Limb (tissue), 2 donors: Measurements from ENCODE around the gene ZNF428.
"Not testable (repeated sequence)": the region's sequence is repeated elsewhere in the genome, so short reads cannot be mapped to it uniquely, and the experiment has no call there.

Experiments used
- DNase-seq, 2 donors: peaks; one replicate each; pipeline ENCODE4 v3.0.0-alpha.2; 2016; ENCODE audit errors: extremely low spot score in 2 of 2

Gene ZNF428

GRCh38 chr19:43640424-43640757 lies 21.0 kb upstream of the ZNF428 start:
- no peak for DNase-seq

DNA sequence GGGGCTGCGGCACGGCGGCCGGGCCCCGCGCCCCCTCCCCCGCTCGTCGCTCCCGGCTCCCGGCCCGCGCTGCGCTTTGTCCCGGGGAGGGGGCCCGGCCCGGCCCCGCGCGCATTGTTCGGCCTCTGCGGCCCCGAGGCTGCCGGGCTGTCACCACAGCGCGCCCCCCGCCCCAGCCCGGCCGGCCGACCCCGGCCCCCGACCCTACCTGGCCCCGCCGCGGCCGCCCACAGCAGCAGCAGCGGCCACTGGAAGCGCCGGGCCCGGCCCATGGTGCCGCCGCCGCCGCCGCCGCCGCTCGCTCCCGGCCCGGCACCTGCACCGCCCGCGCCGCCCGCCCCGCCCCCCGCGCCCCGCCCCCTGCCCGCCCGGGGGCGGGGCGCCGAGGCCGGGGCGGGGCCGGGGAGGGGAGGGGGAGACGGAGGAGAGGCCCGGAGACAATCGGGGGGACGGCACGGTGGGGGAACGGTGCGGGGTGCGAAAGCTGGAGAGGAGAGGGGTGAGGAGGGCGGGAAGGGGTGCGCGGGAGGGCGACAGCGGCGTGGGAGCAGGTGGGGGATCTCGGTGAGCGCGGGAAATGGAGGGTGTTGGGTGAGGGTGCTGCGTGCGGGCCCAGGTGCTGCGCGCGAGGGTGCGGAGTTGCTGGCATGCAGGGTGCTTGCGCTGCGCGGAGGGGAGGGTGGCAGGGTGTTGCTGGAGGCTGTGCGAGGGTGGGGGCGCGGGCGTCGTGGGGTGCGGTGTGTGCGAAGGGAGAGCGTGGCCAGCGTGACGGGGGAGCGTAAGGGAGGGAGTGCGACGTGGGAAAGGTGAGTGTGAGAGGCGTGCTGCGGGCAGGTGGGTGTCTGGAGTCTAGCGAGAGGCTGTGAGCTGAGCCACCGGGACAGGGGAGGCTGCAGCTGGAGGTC lies 20.3 kb upstream of the ZNF428 start, which contains the start of gene CADM4:
Gene CADM4, minus strand, starts transcription at position 332 of the 905 bp plus-strand sequence. Its CDS starts 60 bp downstream, at position 272.
- DNase-seq: peak in 1 of 2 donors; percentile 81

GRCh38 chr19:43638995-43639518 lies 19.6 kb upstream of the ZNF428 start:
- DNase-seq: no peak

DNA sequence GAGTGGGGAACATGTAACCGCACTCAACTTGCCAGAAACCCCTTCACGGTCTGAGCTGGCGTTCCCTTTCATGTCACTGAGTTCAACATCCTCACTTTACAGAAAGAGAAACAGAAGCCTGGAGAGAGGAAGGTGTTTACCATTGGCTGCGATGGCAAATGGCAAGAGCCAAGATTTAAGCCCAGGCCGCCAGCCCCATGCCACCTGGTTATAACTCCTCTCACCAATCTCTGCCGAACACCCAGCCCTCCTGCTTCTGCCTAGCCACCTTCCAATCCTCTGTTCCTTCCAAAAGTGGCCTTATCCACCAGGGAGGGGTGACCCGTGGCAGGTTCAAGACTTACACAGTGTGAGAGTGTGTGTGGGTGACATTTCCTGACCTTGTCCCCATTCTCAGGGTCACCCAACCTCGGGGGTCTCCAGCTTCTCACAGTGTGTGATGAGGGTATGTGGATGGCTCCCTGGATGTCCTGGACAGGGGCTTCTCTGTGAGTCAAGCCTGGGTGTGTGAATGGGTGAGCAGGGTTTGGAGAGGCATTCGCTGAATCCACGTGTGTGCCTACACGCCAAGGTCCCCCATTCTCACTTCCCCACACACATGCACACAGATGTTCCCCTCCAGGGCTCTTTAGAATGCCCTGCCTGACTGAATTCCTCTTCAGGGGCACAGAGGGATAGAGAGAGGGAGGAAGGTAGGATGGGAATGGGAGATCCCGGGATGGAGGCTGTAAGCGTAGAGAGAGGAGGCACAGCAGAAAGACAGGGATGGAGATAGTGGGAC lies 19.0 kb upstream of the ZNF428 start:
- no peak for DNase-seq

GRCh38 chr19:43636121-43636683 lies 16.8 kb upstream of the ZNF428 start:
- DNase-seq: no peak

- not testable (repeated sequence) for DNase-seq
These were observed 16.1 kb upstream of the ZNF428 start for GRCh38 chr19:43635561-43635940.

- peak in 1 of 2 donors; percentile 73 for DNase-seq
These were observed 15.6 kb upstream of the ZNF428 start for GRCh38 chr19:43634872-43635560.

GRCh38 chr19:43634506-43634871 lies 15.1 kb upstream of the ZNF428 start:
- peak; percentile 34 to 47 for DNase-seq

DNA sequence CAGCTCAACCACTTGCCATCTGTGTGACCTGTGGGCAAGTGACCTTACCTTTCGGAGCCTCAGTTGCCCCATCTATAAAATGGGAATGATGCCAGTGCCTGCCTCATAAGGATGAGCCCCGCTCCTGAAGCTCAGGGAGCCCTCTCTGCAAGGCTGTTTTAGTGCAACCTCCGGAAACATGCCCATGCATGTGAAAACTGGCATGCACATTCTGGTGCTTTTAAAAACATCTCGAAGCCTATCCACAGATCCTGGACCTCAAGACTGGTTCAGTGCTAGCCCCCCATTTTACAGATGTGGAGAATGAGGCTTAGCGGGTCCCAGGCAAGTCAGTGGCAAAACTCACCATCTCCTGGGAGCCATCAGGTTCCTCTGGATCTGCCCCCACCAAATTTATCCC lies 14.6 kb upstream of the ZNF428 start:
- DNase-seq: no peak

DNA sequence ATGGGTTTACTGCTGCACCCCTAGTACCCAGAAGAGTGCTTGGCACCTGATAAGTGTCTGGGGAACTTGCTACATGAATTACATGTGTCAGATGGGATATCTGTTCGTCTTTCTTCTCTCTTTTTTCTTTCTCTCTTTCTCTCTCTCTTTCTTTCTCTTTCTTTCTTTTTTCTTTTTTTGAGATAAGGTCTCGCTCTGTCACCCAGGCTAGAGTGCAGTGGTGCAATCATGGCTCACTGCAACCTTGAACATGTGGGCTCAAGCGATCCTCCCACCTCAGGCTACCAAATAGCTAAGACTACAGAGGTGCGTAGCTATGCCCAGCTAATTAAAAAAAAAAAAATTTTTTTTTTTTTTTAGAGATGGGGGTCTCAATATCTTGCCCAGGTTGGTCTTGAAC lies 14.1 kb upstream of the ZNF428 start:
- no peak for DNase-seq

- DNase-seq: no peak
These were observed 12.1 kb upstream of the ZNF428 start for GRCh38 chr19:43631491-43631890.

DNA sequence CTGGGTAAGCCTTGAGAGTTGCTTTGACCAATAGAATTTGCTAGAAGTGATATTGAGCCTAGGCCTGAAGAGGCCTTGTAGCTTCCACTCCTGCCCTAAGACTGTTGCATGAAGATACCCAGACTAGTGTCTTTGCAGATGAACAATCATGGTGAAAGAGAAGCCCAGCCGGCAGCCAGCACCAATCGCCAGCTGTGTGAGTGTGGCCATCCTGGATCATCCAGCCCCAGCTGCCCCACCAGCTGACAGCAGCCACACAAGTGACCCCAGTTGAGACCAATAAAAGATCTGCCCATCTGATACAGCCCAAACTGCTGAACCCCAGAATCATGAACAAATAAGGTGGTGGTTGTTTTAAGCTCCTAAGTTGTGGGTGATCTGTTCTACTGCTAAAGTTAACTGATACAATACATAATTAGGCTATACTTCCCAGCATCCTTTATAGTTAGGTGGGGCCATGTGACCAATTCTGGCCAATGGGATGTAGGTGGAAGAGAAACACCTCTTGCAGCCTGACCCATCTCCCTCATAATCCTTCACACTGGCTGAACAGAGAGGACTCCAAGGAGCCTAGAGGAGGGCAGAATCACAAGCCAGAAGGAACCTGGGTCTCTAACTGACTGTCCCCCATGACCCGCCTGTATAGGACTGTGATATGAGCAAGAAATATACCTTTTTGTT lies 9.4 kb upstream of the ZNF428 start:
- no peak for DNase-seq

DNA sequence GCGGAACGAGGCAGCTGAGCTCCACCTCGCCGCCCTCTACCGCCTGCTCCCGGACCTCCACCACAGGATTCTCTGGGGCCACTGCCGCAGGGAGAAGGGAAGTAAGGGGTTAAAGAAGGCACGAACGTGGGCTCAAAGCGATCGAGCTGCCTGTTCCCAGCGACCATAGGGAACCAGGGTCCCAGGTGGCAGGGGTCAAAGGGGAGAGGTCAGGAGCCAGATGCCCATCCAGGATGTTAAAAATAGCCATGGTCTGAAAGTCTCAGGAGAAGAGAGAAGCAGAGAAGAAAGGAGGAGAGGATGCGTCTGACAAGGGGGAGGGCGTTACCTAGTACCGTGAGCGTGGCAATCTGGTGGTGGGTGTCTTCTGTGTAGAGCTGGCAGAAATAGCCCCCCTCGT lies 7.4 kb upstream of the ZNF428 start:
- no peak for DNase-seq

DNA sequence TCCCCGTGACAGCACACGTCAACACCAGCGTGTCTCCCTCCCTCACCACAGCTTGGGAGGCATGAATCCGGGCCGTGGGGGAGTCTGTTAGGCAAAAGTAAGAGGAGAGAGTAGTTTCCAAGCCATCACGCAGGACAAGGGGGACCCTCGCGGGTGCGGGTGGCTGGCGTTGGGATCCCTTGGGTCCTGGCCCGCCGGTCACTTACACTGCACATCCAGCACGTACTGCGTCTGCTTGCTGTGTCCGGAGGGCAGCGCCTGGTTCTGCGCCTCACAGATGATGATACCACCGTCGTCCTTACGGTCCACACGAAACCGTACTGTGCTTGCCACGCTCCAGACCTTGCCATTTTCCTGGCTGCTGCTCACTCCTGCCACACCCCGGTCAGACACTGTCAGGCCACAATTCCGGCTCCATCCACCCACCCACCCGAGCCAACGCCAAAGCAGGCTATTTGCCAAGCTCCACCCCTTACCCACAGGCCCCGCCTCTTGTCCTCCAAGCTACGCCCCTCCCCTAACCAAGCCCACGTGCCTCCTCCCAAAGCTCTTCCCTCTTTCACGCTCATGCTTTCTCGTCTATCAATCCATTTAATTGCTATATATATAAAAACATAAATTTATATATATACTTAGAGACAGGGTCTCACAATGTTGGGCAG lies 6.6 kb upstream of the ZNF428 start:
- no peak for DNase-seq

- peak in 1 of 2 donors; percentile 59 for DNase-seq
These were observed 5.5 kb upstream of the ZNF428 start for GRCh38 chr19:43624933-43625332.

GRCh38 chr19:43623889-43624670 lies 4.7 kb upstream of the ZNF428 start:
- no peak for DNase-seq

- no peak for DNase-seq
These were observed 3.5 kb upstream of the ZNF428 start for GRCh38 chr19:43622956-43623355.

- no peak for DNase-seq
These were observed 2.6 kb upstream of the ZNF428 start for GRCh38 chr19:43622070-43622469.
